GM12878 (cell line): Measurements from ENCODE around the gene TPST1. TPM values are rescaled to one million over a fixed set of nuclear protein-coding genes. Genes with fewer than 3 reads are reported as not detected.
"Not testable (repeated sequence)": the region's sequence is repeated elsewhere in the genome, so short reads cannot be mapped to it uniquely, and the experiment has no call there.

Source experiments
- ATAC-seq: fragments of 200-7000 bp; cut with Tn5 transposase; 3 replicates; pipeline ENCODE4 v1.9.1; 2020; ENCODE audit warnings: mild to moderate bottlenecking, moderate library complexity
- BruUV-seq: library from RNA; stranded (reverse); fragments of 400-500 nt; replicated peaks from 2 replicates; lab custom pipeline; 2021; lab: Mats Ljungman, UMichigan
- CTCF ChIA-PET: fragments of 300-600 bp; sonication (Branson Sonifier 250); formaldehyde crosslinking; extraction: SDS; loops from one replicate; lab custom pipeline; 2021; ENCODE audit warnings: inconsistent platforms; lab: Yijun Ruan, JAX
- POLR2A ChIA-PET: fragments of 350-600 bp; formaldehyde crosslinking; extraction: SDS; loops from one replicate; lab custom pipeline; 2021; ENCODE audit warnings: inconsistent platforms; lab: Charles Lee
- RAD21 ChIA-PET: fragments of 300-600 bp; sonication (Branson Sonifier 250); formaldehyde crosslinking; loops from one replicate; lab custom pipeline; 2023; ENCODE audit warnings: antibody characterized with exemption; ENCODE audit not compliant: unreplicated experiment; lab: Charles Lee
- SMC1A ChIA-PET: fragments of 300-600 bp; sonication (Branson Sonifier 250); formaldehyde crosslinking; loops from one replicate; lab custom pipeline; 2023; ENCODE audit not compliant: unreplicated experiment, uncharacterized antibody; lab: Charles Lee
- DNase-seq: peaks from one replicate; pipeline ENCODE4 v3.0.0-alpha.2; 2011; ENCODE audit warnings: low read depth, low spot score
- FAIRE-seq: peaks from 3 replicates; lab custom pipeline; 2011; peaks lifted over from hg19 to GRCh38; lab: Jason Lieb, UNC
- H2AFZ ChIP-seq: 2 replicates; pipeline ENCODE4 v1.6.0; 2011; ENCODE audit warnings: low read depth, low read length, control low read depth; ENCODE audit not compliant: control insufficient read depth
- H3K27ac ChIP-seq: 2 replicates; pipeline ENCODE4 v1.5.1; 2011; ENCODE audit warnings: control low read depth; ENCODE audit not compliant: control insufficient read depth, insufficient read depth
- H3K27me3 ChIP-seq, 2 experiments: replicated peaks in 1 of 2; 2 replicates each; pipeline versions ENCODE4 v1.6.0 to v1.6.1; 2011; ENCODE audit warnings: low read length in 1 of 2; ENCODE audit not compliant: control insufficient read depth in 2 of 2, insufficient read depth in 2 of 2
- H3K36me3 ChIP-seq, 2 experiments: 2 replicates each; pipeline ENCODE4 v1.5.1; 2011; ENCODE audit warnings: low read length in 1 of 2; ENCODE audit not compliant: control insufficient read depth in 2 of 2, insufficient read depth in 2 of 2
- H3K4me1 ChIP-seq: 2 replicates; pipeline ENCODE4 v1.6.1; 2011; ENCODE audit warnings: mild to moderate bottlenecking, low read length, moderate library complexity, mixed read lengths; ENCODE audit not compliant: control insufficient read depth, insufficient read depth
- H3K4me2 ChIP-seq: 2 replicates; pipeline ENCODE4 v1.6.0; 2011; ENCODE audit warnings: control low read depth; ENCODE audit not compliant: control insufficient read depth, insufficient read depth
- H3K4me3 ChIP-seq: fragments of 200-600 bp; sonication (generic); 2 replicates; pipeline ENCODE4 v1.5.1; 2016
- H3K79me2 ChIP-seq: 2 replicates; pipeline ENCODE4 v1.6.0; 2011; ENCODE audit warnings: low read length; ENCODE audit not compliant: control insufficient read depth, insufficient read depth
- H3K9ac ChIP-seq: 2 replicates; pipeline ENCODE4 v1.8.0; 2011; ENCODE audit warnings: low read length, control low read depth, mixed read lengths; ENCODE audit not compliant: control insufficient read depth, insufficient read depth
- H3K9me3 ChIP-seq: replicated peaks from 3 replicates; pipeline ENCODE4 v1.5.1; 2011; ENCODE audit warnings: mild to moderate bottlenecking, low read length; ENCODE audit not compliant: control insufficient read depth, insufficient read depth
- H4K20me1 ChIP-seq: 2 replicates; pipeline ENCODE4 v1.6.0; 2011; ENCODE audit not compliant: control insufficient read depth, insufficient read depth
- POU2F2 ChIP-seq: IDR thresholded peaks from 3 replicates; pipeline ENCODE4 v1.6.1; 2011; ENCODE audit warnings: low read depth, mild to moderate bottlenecking, low read length, borderline replicate concordance
- ZNF24 ChIP-seq: fragments of 450-650 bp; IDR thresholded peaks from 2 replicates; pipeline ENCODE4 v1.6.1; 2017; ENCODE audit warnings: antibody characterized with exemption, mild to moderate bottlenecking
- WGBS: methylation state at CpG from one replicate; pipeline ENCODE4 v1.1.6; 2016; ENCODE audit warnings: low lambda C conversion rate; ENCODE audit not compliant: insufficient replicate concordance, insufficient coverage; ENCODE audit errors: missing lambda C conversion rate; 5-methylcytosine and 5-hydroxymethylcytosine counted together
- in situ Hi-C: fragments of 300-500 bp; cut with MboI; formaldehyde crosslinking; loops from 9 replicates; pipeline ENCODE4 v1.14.3; 2018; ENCODE audit warnings: mixed read lengths
- intact Hi-C: fragments of 100-400 bp; cut with micrococcal nuclease; formaldehyde crosslinking; loops from one replicate; pipeline ENCODE4 v1.14.2; 2022; ENCODE audit not compliant: unreplicated experiment
- polyA plus RNA-seq, 11 experiments: library from polyadenylated mRNA; depleted of rRNA in 4 of 11; unstranded in 6 of 11; stranded (reverse) in 5 of 11; fragments of >200 nt; fragmentation: Nextera tagmentation in 4 of 11; fragmentation: Illumina TruSeq in 1 of 11; extraction: Ambion mirVana in 4 of 11; extraction: Trizol in 1 of 11; gene quantifications; 1 replicate in 1 of 11; 2 replicates in 10 of 11; pipeline versions ENCODE4 v1.2.1 to v1.2.3, GENCODE V29; 2011 to 2016; ENCODE audit warnings: inconsistent platforms in 2 of 11, missing spikeins in 2 of 11, low read depth in 1 of 11
- total RNA-seq, 4 experiments: library from RNA; depleted of rRNA in 3 of 4; stranded (reverse); fragments of >200 nt in 3 of 4; fragmentation: Illumina TruSeq in 1 of 4; extraction: Trizol in 1 of 4; gene quantifications; 2 replicates each; pipeline versions ENCODE4 v1.2.1 to v1.2.3, GENCODE V29; 2013 to 2021

Gene TPST1
- total and polyA plus RNA-seq, 10 of the 15 experiments (the other 5 are each of a cell fraction or from before 2014, with no cell fraction given): 1.1 to 10.6 (median 7.5) TPM

GRCh38 chr7:66173856-66174255, 31.3 kb upstream of the TPST1 start:
- Histone ChIP-seq H2AFZ (no peak overlapping the region), H3K4me2 (no peak overlapping the region), H3K79me2 (no peaks in the 10 kb centered on the region), H3K4me3 (no peak overlapping the region), H3K27ac (no peak overlapping the region), H4K20me1 (no peaks in the 10 kb centered on the region), H3K9me3 (no peaks in the 10 kb centered on the region; the same call in 2 of the 3 replicates), H3K36me3 (no peaks in the 10 kb centered on the region), H3K4me1 (no peaks in the 10 kb centered on the region), H3K9ac (no peak overlapping the region), H3K27me3 (no peaks in the 10 kb centered on the region)
- ChIA-PET SMC1A (interaction anchor here (1.5 kb wide), 1 partner anchor 33 kb away, joined by 3 read pairs; no protein-coding TSS in a partner anchor), POLR2A (no interaction called here), RAD21 (no interaction called here), CTCF (no interaction called here)
- TF ChIP-seq ZNF24: no peak
- TF ChIP-seq POU2F2: no peak
- in situ Hi-C loops: no loop called here
- intact Hi-C loops: no loop called here
- no peak for ATAC-seq
- 88% methylated on average over 5 of the region's 5 CpGs for WGBS
- no peak for FAIRE-seq
- BruUV-seq: no TSS peak
- no peak for DNase-seq

GRCh38 chr7:66175006-66175405, 30.1 kb upstream of the TPST1 start:
- H4K20me1 ChIP-seq, DNase-seq, H3K4me1 ChIP-seq, intact Hi-C loops, POLR2A ChIA-PET, H3K36me3 ChIP-seq, H3K79me2 ChIP-seq, H3K4me3 ChIP-seq, H3K27me3 ChIP-seq, FAIRE-seq, H3K27ac ChIP-seq, H3K9me3 ChIP-seq, H3K9ac ChIP-seq, H3K4me2 ChIP-seq, CTCF ChIA-PET, ATAC-seq, BruUV-seq, H2AFZ ChIP-seq, in situ Hi-C loops: not testable (repeated sequence)
- 51% methylated on average over 8 of the region's 8 CpGs for WGBS
- RAD21 ChIA-PET: interaction anchor here (0.7 to 0.9 kb wide), 2 partner anchors 9 to 1242 kb away, joined by 3 to 4 read pairs; no protein-coding TSS in a partner anchor
- SMC1A ChIA-PET: interaction anchor here (0.7 to 1.5 kb wide), 2 partner anchors 32 to 239 kb away, joined by 3 read pairs; no protein-coding TSS in a partner anchor
